ENCODE data around the gene EXOC4. TPM values are rescaled to one million over a fixed set of nuclear protein-coding genes. Genes with fewer than 3 reads are reported as not detected.

The EXOC4 gene
- total and polyA plus RNA-seq, 2 of the 13 experiments (the other 11 are each of a cell fraction or from before 2014, with no cell fraction given) = 22.5 to 39.0 TPM

DNA sequence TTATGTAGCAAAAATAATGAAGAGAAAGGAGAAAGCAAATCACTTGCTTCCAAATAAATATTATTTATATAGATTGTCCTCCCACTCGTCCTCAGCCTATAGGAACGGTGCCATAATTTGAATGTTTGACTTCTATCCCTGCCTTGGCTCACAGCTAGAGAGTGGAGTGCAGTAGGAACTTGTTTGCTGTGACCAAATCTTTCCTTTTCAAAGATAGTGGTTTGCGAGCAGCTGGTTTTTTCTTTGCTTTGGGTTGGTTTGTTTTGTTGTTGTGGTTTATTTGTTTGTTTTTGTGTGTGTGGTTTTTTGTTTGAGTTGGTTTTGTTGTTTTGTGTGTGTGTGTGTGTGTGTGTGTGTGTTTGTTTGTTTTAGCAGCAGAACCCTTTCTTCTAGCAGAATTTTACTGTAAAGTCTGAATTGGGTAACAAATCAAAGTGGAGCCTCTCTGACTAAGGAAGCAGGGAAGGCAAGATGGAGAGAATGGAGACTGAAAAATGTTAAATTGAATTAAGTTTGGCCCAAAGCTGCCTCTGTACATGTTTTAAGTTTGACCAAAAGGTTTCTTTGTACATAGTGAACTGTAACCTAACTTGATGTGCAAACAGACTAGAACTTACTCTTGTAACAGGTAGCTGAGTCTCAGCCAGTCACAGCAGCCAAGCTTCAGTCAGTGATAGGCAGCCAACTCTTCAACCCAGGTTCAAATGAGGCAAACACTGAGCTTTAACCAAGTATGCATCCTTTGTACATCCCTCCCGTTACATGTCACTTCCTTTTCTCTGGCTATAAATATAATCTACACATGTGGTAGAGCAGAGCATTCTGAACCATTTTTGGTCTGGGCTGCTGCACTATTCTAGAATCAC lies 724.8 kb downstream of the EXOC4 start:
- ATAC-seq (no peak), DNase-seq (ENCODE audit: low spot score) (no peak), FAIRE-seq (no peak)
- Histone ChIP-seq H3K9me3 (ENCODE audit: low read length) (no peaks in the 10 kb centered on the region), H3K4me3 (replicated peaks in 1 of 3; ENCODE audit: insufficient read depth in 1 of 3, low read depth in 2 of 3, low read length in 3 of 3) (no peak overlapping the region), H2AFZ (ENCODE audit: low read length) (no peak overlapping the region), H3K27ac (ENCODE audit: extremely low read length, insufficient read depth, low read length) (no peak overlapping the region), H4K20me1 (ENCODE audit: insufficient read depth, low read length) (no peaks in the 10 kb centered on the region), H3K27me3 (ENCODE audit: control insufficient read depth in 1 of 2, insufficient read depth in 2 of 2, low read length in 2 of 2) (no peaks in the 10 kb centered on the region), H3K79me2 (ENCODE audit: insufficient read depth, low read length) (no peaks in the 10 kb centered on the region), H3K4me1 (ENCODE audit: insufficient read depth, low read length) (no peaks in the 10 kb centered on the region), H3K9ac (ENCODE audit: insufficient read depth, low read depth, low read length) (no peak overlapping the region), H3K4me2 (ENCODE audit: low read depth, low read length) (no peak overlapping the region), H3K36me3 (replicated peaks in 1 of 2; ENCODE audit: control insufficient read depth in 1 of 2, insufficient read depth in 2 of 2, low read length in 2 of 2) (no peaks in the 10 kb centered on the region)
- TF ChIP-seq ELF4 (CRISPR knock-in tag; IDR thresholded peaks at IDR 0.05; ENCODE audit: borderline replicate concordance) (no peak), FOXA1 (IDR thresholded peaks at IDR 0.05) (peak; percentile 69), FOXA1 (CRISPR knock-in tag; IDR thresholded peaks at IDR 0.05) (no peak), U2AF1 (optimal IDR thresholded peaks at IDR 0.05; ENCODE audit: low read depth, low read length) (no peak), ZKSCAN1 (IDR thresholded peaks at IDR 0.05; ENCODE audit: low read length) (no peak), ZNF672 (CRISPR knock-in tag; IDR thresholded peaks at IDR 0.05) (no peak), MATR3 (CRISPR knock-in tag; IDR thresholded peaks at IDR 0.05) (no peak), TEAD3 (CRISPR knock-in tag; optimal IDR thresholded peaks at IDR 0.05; ENCODE audit: borderline replicate concordance) (no peak), ZSCAN9 (CRISPR knock-in tag; IDR thresholded peaks at IDR 0.05; ENCODE audit: borderline replicate concordance) (no peak), FOXP1 (IDR thresholded peaks at IDR 0.05) (0 out of 2 replicates have a peak, but pooled peaks have one; percentile 74), FOXP1 (CRISPR knock-in tag; IDR thresholded peaks at IDR 0.05) (no peak), REPIN1 (CRISPR knock-in tag; IDR thresholded peaks at IDR 0.05; ENCODE audit: borderline replicate concordance, low read depth) (no peak), NFE2 (CRISPR knock-in tag; IDR thresholded peaks at IDR 0.05) (no peak)
- TF ChIP-seq, protein P1, sequence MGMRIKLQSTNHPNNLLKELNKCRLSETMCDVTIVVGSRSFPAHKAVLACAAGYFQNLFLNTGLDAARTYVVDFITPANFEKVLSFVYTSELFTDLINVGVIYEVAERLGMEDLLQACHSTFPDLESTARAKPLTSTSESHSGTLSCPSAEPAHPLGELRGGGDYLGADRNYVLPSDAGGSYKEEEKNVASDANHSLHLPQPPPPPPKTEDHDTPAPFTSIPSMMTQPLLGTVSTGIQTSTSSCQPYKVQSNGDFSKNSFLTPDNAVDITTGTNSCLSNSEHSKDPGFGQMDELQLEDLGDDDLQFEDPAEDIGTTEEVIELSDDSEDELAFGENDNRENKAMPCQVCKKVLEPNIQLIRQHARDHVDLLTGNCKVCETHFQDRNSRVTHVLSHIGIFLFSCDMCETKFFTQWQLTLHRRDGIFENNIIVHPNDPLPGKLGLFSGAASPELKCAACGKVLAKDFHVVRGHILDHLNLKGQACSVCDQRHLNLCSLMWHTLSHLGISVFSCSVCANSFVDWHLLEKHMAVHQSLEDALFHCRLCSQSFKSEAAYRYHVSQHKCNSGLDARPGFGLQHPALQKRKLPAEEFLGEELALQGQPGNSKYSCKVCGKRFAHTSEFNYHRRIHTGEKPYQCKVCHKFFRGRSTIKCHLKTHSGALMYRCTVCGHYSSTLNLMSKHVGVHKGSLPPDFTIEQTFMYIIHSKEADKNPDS (CRISPR knock-in tag; IDR thresholded peaks at IDR 0.05) = no peak
- CTCF ChIA-PET (ENCODE audit: low intra/inter-chr PET ratio, low total read pairs) = no interaction called here
- POLR2A ChIA-PET = no interaction called here
- in situ Hi-C loops (cut with HindIII; ENCODE audit: extremely low pct_ligation_motif_present, low pct_unique_long_range_greater_than_20kb) (no loop called here), intact Hi-C loops (cut with micrococcal nuclease; ENCODE audit: unreplicated experiment) (no loop called here)
- 81% methylated on average over 4 of the region's 4 CpGs for WGBS (ENCODE audit: low lambda C conversion rate)
- no TSS peak for BruUV-seq (replicated peaks)

Data from HepG2 (cell line).